ENCODE measurements around the gene MST1R. TPM values are rescaled to one million over a fixed set of nuclear protein-coding genes. Genes with fewer than 3 reads are reported as not detected.

Gene MST1R
- total and polyA plus RNA-seq, 2 experiments from 2014 or later = 3.7 to 3.9 TPM

GRCh38 chr3:49876567-49876966 lies 27.1 kb downstream of the MST1R start (continued):
- TF ChIP-seq ETS1 (IDR thresholded peaks at IDR 0.05) (no peak), REST (IDR thresholded peaks at IDR 0.05; ENCODE audit: unreplicated experiment) (no peak)

- Histone ChIP-seq H3K4me3 (no peak overlapping the region), H3K27me3 (ENCODE audit: insufficient read depth) (no peaks in the 10 kb centered on the region), H3F3A (replicated peaks; ENCODE audit: low read depth) (0 out of 2 replicates have a peak, but pooled peaks cover 5% of the 10 kb centered on the region), H3K9me2 (ENCODE audit: insufficient read depth) (no peaks in the 10 kb centered on the region), H3K79me2 (replicated peaks; ENCODE audit: insufficient read depth) (peaks cover under 1% of the 10 kb centered on the region; the same call in 1 of the 2 replicates), H3K36me3 (ENCODE audit: insufficient read depth) (no peaks in the 10 kb centered on the region), H3K27ac (ENCODE audit: low read depth) (no peak overlapping the region), H2AFZ (no peak overlapping the region), H4K20me1 (replicated peaks; ENCODE audit: insufficient read depth) (no peaks in the 10 kb centered on the region), H3K4me2 (no peak overlapping the region), H3K4me1 (ENCODE audit: insufficient read depth) (peaks cover 1% of the 10 kb centered on the region)
- H3K36me3 Mint-ChIP-seq (ENCODE audit: low read depth) = no peaks in the 10 kb centered on the region
- peaks cover 11% of the 10 kb centered on the region for H3K27me3 Mint-ChIP-seq (ENCODE audit: insufficient read depth, low read depth, poor library complexity)
- ATAC-seq (no peak), DNase-seq (ENCODE audit: low spot score) (no peak)
- peaks cover 9% of the 10 kb centered on the region for H3K4me1 Mint-ChIP-seq
- no peaks in the 10 kb centered on the region for H3K9me3 Mint-ChIP-seq
- H3K27ac Mint-ChIP-seq = no peak overlapping the region
- H3K4me3 Mint-ChIP-seq = no peak overlapping the region
- TF ChIP-seq EZH2 (IDR thresholded peaks at IDR 0.05; ENCODE audit: low read depth, unreplicated experiment) (no peak), ZNF462 (CRISPR knock-in tag; IDR thresholded peaks at IDR 0.05) (no peak), ETS1 (IDR thresholded peaks at IDR 0.05) (no peak), REST (IDR thresholded peaks at IDR 0.05; ENCODE audit: unreplicated experiment) (no peak)
These were observed 30.1 kb downstream of the MST1R start for GRCh38 chr3:49873623-49874022.
